ENCODE data around the gene DMBT1. TPM values are rescaled to one million over a fixed set of nuclear protein-coding genes. Genes with fewer than 3 reads are reported as not detected.

Gene DMBT1
- under 1 TPM; 0.03 to 0.05 (median 0.05) TPM for total RNA-seq

DNA sequence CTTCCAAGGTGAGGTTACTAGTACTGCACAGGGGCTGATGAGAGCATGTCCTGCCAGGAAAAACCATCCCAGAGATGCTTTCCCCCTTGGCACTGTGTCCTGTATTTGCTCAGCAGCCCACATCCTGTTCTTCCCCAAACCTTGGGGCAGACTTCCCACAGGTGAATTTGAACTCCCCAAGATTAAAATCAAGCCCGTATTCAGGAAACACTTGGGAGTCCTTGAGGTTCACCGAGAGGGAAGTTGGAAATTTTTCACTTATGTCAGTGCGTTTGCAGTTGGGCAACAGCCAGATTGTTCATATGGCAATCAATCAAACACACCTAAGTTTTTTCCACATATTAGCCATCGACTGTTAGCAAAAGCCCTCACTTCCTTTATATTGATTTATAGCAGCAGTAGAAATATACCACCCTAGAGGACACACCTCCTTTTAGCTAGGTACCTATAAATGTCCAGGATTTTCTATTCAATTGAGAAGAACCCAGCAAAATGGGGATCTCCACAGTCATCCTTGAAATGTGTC lies at the start of gene DMBT1:
Gene DMBT1, plus strand, starts transcription at position 476 of the 526 bp plus-strand sequence. Its CDS starts 17 bp downstream, at position 493.
- H3K9me3 Mint-ChIP-seq = no peaks in the 10 kb centered on the region
- H3K36me3 Mint-ChIP-seq (ENCODE audit: insufficient read depth) = no peaks in the 10 kb centered on the region
- no peak for DNase-seq
- ATAC-seq = no peak
- H3K4me3 Mint-ChIP-seq = no peak within 1 kb of the TSS
- peaks cover 2% of the 10 kb centered on the region for H3K27me3 Mint-ChIP-seq (ENCODE audit: low read depth)
- H3K4me1 Mint-ChIP-seq (ENCODE audit: low read depth) = peaks cover 29% of the 10 kb centered on the region

GRCh38 chr10:122513053-122513452 lies 47.5 kb upstream of the DMBT1 start:
- no peak for ATAC-seq
- Mint-ChIP-seq H3K27me3 (ENCODE audit: low read depth) (no peaks in the 10 kb centered on the region), H3K4me3 (no peak overlapping the region), H3K36me3 (ENCODE audit: insufficient read depth) (no peaks in the 10 kb centered on the region), H3K9me3 (no peaks in the 10 kb centered on the region), H3K4me1 (ENCODE audit: low read depth) (peaks cover 33% of the 10 kb centered on the region)
- no peak for DNase-seq

- Mint-ChIP-seq H3K36me3 (ENCODE audit: insufficient read depth) (no peaks in the 10 kb centered on the region), H3K9me3 (no peaks in the 10 kb centered on the region), H3K4me3 (no peak overlapping the region), H3K27me3 (ENCODE audit: low read depth) (no peaks in the 10 kb centered on the region), H3K4me1 (ENCODE audit: low read depth) (peaks cover 33% of the 10 kb centered on the region)
- no peak for DNase-seq
- ATAC-seq = no peak
Measured at GRCh38 chr10:122514045-122514840, 46.3 kb upstream of the DMBT1 start.

GRCh38 chr10:122515022-122515424 lies 45.5 kb upstream of the DMBT1 start:
- DNase-seq (no peak), ATAC-seq (no peak)
- Mint-ChIP-seq H3K4me1 (ENCODE audit: low read depth) (peaks cover 33% of the 10 kb centered on the region), H3K9me3 (no peaks in the 10 kb centered on the region), H3K27me3 (ENCODE audit: low read depth) (no peaks in the 10 kb centered on the region), H3K4me3 (no peak overlapping the region), H3K36me3 (ENCODE audit: insufficient read depth) (no peaks in the 10 kb centered on the region)

DNA sequence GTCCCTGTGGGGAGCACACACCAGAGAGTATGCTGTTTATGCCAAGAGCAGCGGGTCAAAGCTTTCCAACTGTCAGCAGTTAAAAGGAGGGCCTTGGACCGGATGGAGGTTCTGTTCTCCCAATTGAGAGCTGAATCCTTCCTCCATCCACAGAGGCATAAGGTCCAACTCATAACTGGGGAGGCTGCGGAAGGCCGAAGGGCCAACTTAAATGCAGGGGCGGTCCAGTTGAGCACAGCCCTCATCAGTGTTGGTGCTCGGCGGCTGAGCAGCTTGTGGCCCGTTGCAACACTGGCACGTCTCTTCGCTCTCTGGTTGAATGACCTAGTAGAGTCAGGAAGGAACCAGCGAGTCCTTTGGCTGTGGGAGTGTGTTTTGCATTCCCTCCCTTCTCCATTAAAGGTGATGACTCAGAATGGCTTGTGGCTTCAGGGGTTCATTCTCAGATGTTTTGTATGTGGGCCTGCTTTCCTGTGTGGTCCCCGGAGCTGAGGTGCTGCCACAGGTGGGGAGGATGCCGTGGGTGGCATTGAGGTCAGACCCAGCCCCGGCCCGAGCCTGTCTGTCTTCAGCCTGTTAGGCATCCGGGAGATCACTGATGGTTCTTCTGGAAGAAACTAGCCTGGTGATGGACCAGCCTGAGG lies 44.8 kb upstream of the DMBT1 start:
- Mint-ChIP-seq H3K4me3 (peak overlapping the region; percentile 22), H3K4me1 (ENCODE audit: low read depth) (peaks cover 33% of the 10 kb centered on the region), H3K9me3 (no peaks in the 10 kb centered on the region), H3K36me3 (ENCODE audit: insufficient read depth) (no peaks in the 10 kb centered on the region), H3K27me3 (ENCODE audit: low read depth) (no peaks in the 10 kb centered on the region)
- peak; percentile 48 for DNase-seq
- ATAC-seq = peak; percentile 74 to 85

- no peaks in the 10 kb centered on the region for H3K36me3 Mint-ChIP-seq (ENCODE audit: insufficient read depth)
- ATAC-seq = no peak
- no peaks in the 10 kb centered on the region for H3K27me3 Mint-ChIP-seq (ENCODE audit: low read depth)
- no peak for DNase-seq
- no peaks in the 10 kb centered on the region for H3K9me3 Mint-ChIP-seq
- peaks cover 33% of the 10 kb centered on the region for H3K4me1 Mint-ChIP-seq (ENCODE audit: low read depth)
- H3K4me3 Mint-ChIP-seq = no peak overlapping the region
Measured at GRCh38 chr10:122516734-122517133, 43.8 kb upstream of the DMBT1 start.

DNA sequence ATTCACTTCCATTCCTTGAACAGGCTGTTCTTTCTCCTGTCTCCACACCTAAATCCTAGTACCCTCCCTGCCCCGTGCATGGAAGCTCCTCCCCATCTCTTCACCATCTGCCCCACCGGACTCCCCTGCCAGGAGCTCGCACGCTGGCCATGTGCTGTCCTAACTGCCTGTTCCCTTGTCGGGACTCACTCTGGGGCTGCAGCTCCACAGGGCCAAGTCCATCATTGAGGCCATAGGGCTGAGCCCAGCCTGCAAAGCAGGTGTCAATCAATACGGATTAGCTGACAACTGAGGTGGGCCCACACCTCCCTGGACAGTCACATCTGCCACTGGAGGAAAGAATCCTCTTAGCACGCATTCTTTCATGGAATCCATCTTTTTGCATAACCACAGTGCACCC lies 41.4 kb upstream of the DMBT1 start:
- no peaks in the 10 kb centered on the region for H3K27me3 Mint-ChIP-seq (ENCODE audit: low read depth)
- ATAC-seq = no peak

GRCh38 chr10:122519873-122520272 lies 40.7 kb upstream of the DMBT1 start:
- H3K27me3 Mint-ChIP-seq (ENCODE audit: low read depth) = no peaks in the 10 kb centered on the region
- DNase-seq (no peak), ATAC-seq (no peak)
- peaks cover 23% of the 10 kb centered on the region for H3K4me1 Mint-ChIP-seq (ENCODE audit: low read depth)
- no peak overlapping the region for H3K4me3 Mint-ChIP-seq
- H3K36me3 Mint-ChIP-seq (ENCODE audit: insufficient read depth) = no peaks in the 10 kb centered on the region
- H3K9me3 Mint-ChIP-seq = no peaks in the 10 kb centered on the region

More for the DNA sequence above, 41.4 kb upstream of the DMBT1 start:
- no peak overlapping the region for H3K4me3 Mint-ChIP-seq
- no peak for DNase-seq
- H3K9me3 Mint-ChIP-seq = no peaks in the 10 kb centered on the region
- H3K36me3 Mint-ChIP-seq (ENCODE audit: insufficient read depth) = no peaks in the 10 kb centered on the region
- peaks cover 25% of the 10 kb centered on the region for H3K4me1 Mint-ChIP-seq (ENCODE audit: low read depth)

DNA sequence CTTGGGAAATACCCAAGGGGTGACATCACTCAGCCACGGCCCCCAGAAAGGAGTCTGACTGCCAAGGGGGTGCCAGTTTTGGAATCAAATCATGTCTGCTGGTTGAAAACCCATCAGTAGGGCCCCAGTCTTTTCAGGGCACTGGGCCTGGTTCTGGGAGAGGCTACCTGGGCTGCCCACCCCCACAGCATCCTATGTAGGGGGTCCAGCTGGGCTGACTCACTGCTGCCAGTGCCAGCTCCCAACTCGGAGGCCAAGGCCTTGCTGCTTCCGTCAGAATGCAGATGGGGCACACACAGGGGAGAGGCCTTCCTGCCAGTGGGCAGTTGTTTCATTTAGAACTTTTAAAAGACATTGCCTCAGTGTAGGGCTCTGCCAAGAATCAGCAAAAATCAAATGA lies 39.5 kb upstream of the DMBT1 start:
- H3K9me3 Mint-ChIP-seq = no peaks in the 10 kb centered on the region

DNA sequence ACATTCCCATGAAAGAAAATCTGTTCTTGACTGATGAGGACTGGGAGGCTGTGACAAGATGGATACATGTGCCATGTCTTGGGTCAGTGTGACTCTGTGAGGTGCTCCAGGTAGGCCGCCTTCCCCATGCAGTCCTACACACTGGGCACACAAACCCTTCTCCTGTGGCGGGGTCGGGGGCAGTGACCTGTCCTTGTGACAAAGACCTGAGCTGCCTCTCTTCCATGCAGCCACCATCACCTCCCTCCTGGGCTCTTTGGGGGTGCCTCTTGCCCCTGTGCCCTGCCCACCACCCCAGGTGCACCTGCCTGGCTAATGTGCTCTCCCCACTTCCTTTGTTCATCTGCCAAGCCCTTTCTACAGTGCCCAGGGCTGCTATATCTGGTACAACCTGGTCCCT lies 35.7 kb upstream of the DMBT1 start:
- Mint-ChIP-seq H3K27me3 (ENCODE audit: low read depth) (no peaks in the 10 kb centered on the region), H3K4me1 (ENCODE audit: low read depth) (no peaks in the 10 kb centered on the region), H3K36me3 (ENCODE audit: insufficient read depth) (no peaks in the 10 kb centered on the region), H3K9me3 (no peaks in the 10 kb centered on the region), H3K4me3 (no peak overlapping the region)
- ATAC-seq = no peak
- no peak for DNase-seq

More for the DNA sequence above, 39.5 kb upstream of the DMBT1 start:
- H3K27me3 Mint-ChIP-seq (ENCODE audit: low read depth) = no peaks in the 10 kb centered on the region
- no peaks in the 10 kb centered on the region for H3K36me3 Mint-ChIP-seq (ENCODE audit: insufficient read depth)
- ATAC-seq = no peak
- H3K4me3 Mint-ChIP-seq = no peak overlapping the region
- DNase-seq = no peak
- H3K4me1 Mint-ChIP-seq (ENCODE audit: low read depth) = peaks cover 12% of the 10 kb centered on the region

GRCh38 chr10:122525788-122526187 lies 34.8 kb upstream of the DMBT1 start:
- Mint-ChIP-seq H3K4me1 (ENCODE audit: low read depth) (no peaks in the 10 kb centered on the region), H3K9me3 (no peaks in the 10 kb centered on the region), H3K36me3 (ENCODE audit: insufficient read depth) (no peaks in the 10 kb centered on the region), H3K4me3 (no peak overlapping the region), H3K27me3 (ENCODE audit: low read depth) (peaks cover 1% of the 10 kb centered on the region)
- no peak for DNase-seq
- ATAC-seq = no peak

GRCh38 chr10:122526892-122527291 lies 33.7 kb upstream of the DMBT1 start:
- H3K4me1 Mint-ChIP-seq (ENCODE audit: low read depth) = no peaks in the 10 kb centered on the region
- H3K36me3 Mint-ChIP-seq (ENCODE audit: insufficient read depth) = no peaks in the 10 kb centered on the region
- H3K27me3 Mint-ChIP-seq (ENCODE audit: low read depth) = peaks cover 6% of the 10 kb centered on the region
- ATAC-seq (no peak), DNase-seq (no peak)
- H3K4me3 Mint-ChIP-seq = no peak overlapping the region
- no peaks in the 10 kb centered on the region for H3K9me3 Mint-ChIP-seq

DNA sequence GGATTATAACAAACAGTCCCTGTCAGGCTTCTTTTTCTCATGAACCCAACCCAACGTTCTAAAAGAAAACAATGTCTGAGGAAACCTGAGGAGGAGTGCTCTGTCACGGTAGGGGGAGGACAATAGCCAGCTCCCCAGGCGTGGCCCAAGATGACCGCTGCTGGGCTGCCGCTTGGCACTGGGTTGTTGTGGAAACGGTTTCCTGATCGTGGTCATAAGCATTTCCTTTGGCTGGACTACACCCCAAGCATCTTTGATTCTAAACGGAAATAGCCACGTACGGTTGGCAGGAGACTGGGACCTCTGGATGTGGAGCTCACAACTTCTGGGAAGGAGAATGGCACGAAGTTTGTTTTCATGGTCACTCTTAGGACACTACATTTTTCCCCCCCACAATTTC lies 30.4 kb upstream of the DMBT1 start:
- peaks cover 6% of the 10 kb centered on the region for H3K27me3 Mint-ChIP-seq (ENCODE audit: low read depth)
- no peak overlapping the region for H3K4me3 Mint-ChIP-seq
- H3K9me3 Mint-ChIP-seq = no peaks in the 10 kb centered on the region
- H3K4me1 Mint-ChIP-seq (ENCODE audit: low read depth) = no peaks in the 10 kb centered on the region
- no peak for DNase-seq
- no peaks in the 10 kb centered on the region for H3K36me3 Mint-ChIP-seq (ENCODE audit: insufficient read depth)
- ATAC-seq = no peak

GRCh38 chr10:122531261-122531660 lies 29.3 kb upstream of the DMBT1 start:
- H3K9me3 Mint-ChIP-seq = no peaks in the 10 kb centered on the region
- H3K4me1 Mint-ChIP-seq (ENCODE audit: low read depth) = no peaks in the 10 kb centered on the region
- H3K4me3 Mint-ChIP-seq = no peak overlapping the region
- DNase-seq (no peak), ATAC-seq (no peak)
- H3K27me3 Mint-ChIP-seq (ENCODE audit: low read depth) = peaks cover 8% of the 10 kb centered on the region
- no peaks in the 10 kb centered on the region for H3K36me3 Mint-ChIP-seq (ENCODE audit: insufficient read depth)

GRCh38 chr10:122531939-122532338 lies 28.6 kb upstream of the DMBT1 start:
- DNase-seq = no peak
- no peak overlapping the region for H3K4me3 Mint-ChIP-seq
- H3K9me3 Mint-ChIP-seq = no peaks in the 10 kb centered on the region
- H3K27me3 Mint-ChIP-seq (ENCODE audit: low read depth) = peaks cover 8% of the 10 kb centered on the region
- ATAC-seq = no peak
- H3K36me3 Mint-ChIP-seq (ENCODE audit: insufficient read depth) = no peaks in the 10 kb centered on the region
- H3K4me1 Mint-ChIP-seq (ENCODE audit: low read depth) = no peaks in the 10 kb centered on the region
